GM12878 (cell line): ENCODE measurements around the gene CCDC112. TPM values are rescaled to one million over a fixed set of nuclear protein-coding genes. Genes with fewer than 3 reads are reported as not detected.

Source experiments
- ATAC-seq: fragments of 200-7000 bp; cut with Tn5 transposase; 3 replicates; pipeline ENCODE4 v1.9.1; 2020; ENCODE audit warnings: mild to moderate bottlenecking, moderate library complexity
- BruUV-seq: library from RNA; stranded (reverse); fragments of 400-500 nt; replicated peaks from 2 replicates; lab custom pipeline; 2021; lab: Mats Ljungman, UMichigan
- CTCF ChIA-PET: fragments of 300-600 bp; sonication (Branson Sonifier 250); formaldehyde crosslinking; extraction: SDS; loops from one replicate; lab custom pipeline; 2021; ENCODE audit warnings: inconsistent platforms; lab: Yijun Ruan, JAX
- POLR2A ChIA-PET: fragments of 350-600 bp; formaldehyde crosslinking; extraction: SDS; loops from one replicate; lab custom pipeline; 2021; ENCODE audit warnings: inconsistent platforms; lab: Charles Lee
- RAD21 ChIA-PET: fragments of 300-600 bp; sonication (Branson Sonifier 250); formaldehyde crosslinking; loops from one replicate; lab custom pipeline; 2023; ENCODE audit warnings: antibody characterized with exemption; ENCODE audit not compliant: unreplicated experiment; lab: Charles Lee
- SMC1A ChIA-PET: fragments of 300-600 bp; sonication (Branson Sonifier 250); formaldehyde crosslinking; loops from one replicate; lab custom pipeline; 2023; ENCODE audit not compliant: unreplicated experiment, uncharacterized antibody; lab: Charles Lee
- DNase-seq: peaks from one replicate; pipeline ENCODE4 v3.0.0-alpha.2; 2011; ENCODE audit warnings: low read depth, low spot score
- FAIRE-seq: peaks from 3 replicates; lab custom pipeline; 2011; peaks lifted over from hg19 to GRCh38; lab: Jason Lieb, UNC
- H2AFZ ChIP-seq: 2 replicates; pipeline ENCODE4 v1.6.0; 2011; ENCODE audit warnings: low read depth, low read length, control low read depth; ENCODE audit not compliant: control insufficient read depth
- H3K27ac ChIP-seq: 2 replicates; pipeline ENCODE4 v1.5.1; 2011; ENCODE audit warnings: control low read depth; ENCODE audit not compliant: control insufficient read depth, insufficient read depth
- H3K27me3 ChIP-seq, 2 experiments: replicated peaks in 1 of 2; 2 replicates each; pipeline versions ENCODE4 v1.6.0 to v1.6.1; 2011; ENCODE audit warnings: low read length in 1 of 2; ENCODE audit not compliant: control insufficient read depth in 2 of 2, insufficient read depth in 2 of 2
- H3K36me3 ChIP-seq, 2 experiments: 2 replicates each; pipeline ENCODE4 v1.5.1; 2011; ENCODE audit warnings: low read length in 1 of 2; ENCODE audit not compliant: control insufficient read depth in 2 of 2, insufficient read depth in 2 of 2
- H3K4me1 ChIP-seq: 2 replicates; pipeline ENCODE4 v1.6.1; 2011; ENCODE audit warnings: mild to moderate bottlenecking, low read length, moderate library complexity, mixed read lengths; ENCODE audit not compliant: control insufficient read depth, insufficient read depth
- H3K4me2 ChIP-seq: 2 replicates; pipeline ENCODE4 v1.6.0; 2011; ENCODE audit warnings: control low read depth; ENCODE audit not compliant: control insufficient read depth, insufficient read depth
- H3K4me3 ChIP-seq: fragments of 200-600 bp; sonication (generic); 2 replicates; pipeline ENCODE4 v1.5.1; 2016
- H3K79me2 ChIP-seq: 2 replicates; pipeline ENCODE4 v1.6.0; 2011; ENCODE audit warnings: low read length; ENCODE audit not compliant: control insufficient read depth, insufficient read depth
- H3K9ac ChIP-seq: 2 replicates; pipeline ENCODE4 v1.8.0; 2011; ENCODE audit warnings: low read length, control low read depth, mixed read lengths; ENCODE audit not compliant: control insufficient read depth, insufficient read depth
- H3K9me3 ChIP-seq: replicated peaks from 3 replicates; pipeline ENCODE4 v1.5.1; 2011; ENCODE audit warnings: mild to moderate bottlenecking, low read length; ENCODE audit not compliant: control insufficient read depth, insufficient read depth
- H4K20me1 ChIP-seq: 2 replicates; pipeline ENCODE4 v1.6.0; 2011; ENCODE audit not compliant: control insufficient read depth, insufficient read depth
- PAX8 ChIP-seq: fragments of 450-650 bp; IDR thresholded peaks from 2 replicates; pipeline ENCODE4 v1.6.1; 2017; ENCODE audit warnings: mild to moderate bottlenecking, moderate library complexity
- RELA ChIP-seq: fragments of 450-650 bp; IDR thresholded peaks from 2 replicates; pipeline ENCODE4 v1.8.0; 2014; ENCODE audit warnings: borderline replicate concordance; ENCODE audit not compliant: partially characterized antibody
- SMC3 ChIP-seq: IDR thresholded peaks from 2 replicates; pipeline ENCODE4 v1.6.1; 2011; ENCODE audit warnings: low read length, improper control_type of control experiment, borderline replicate concordance
- SRF ChIP-seq, 2 experiments: IDR thresholded peaks; 2 replicates each; pipeline ENCODE4 v1.6.1; 2011; ENCODE audit warnings: low read depth in 2 of 2, low read length in 2 of 2, mild to moderate bottlenecking in 1 of 2, moderate library complexity in 1 of 2
- STAT3 ChIP-seq: IDR thresholded peaks from 2 replicates; pipeline ENCODE4 v1.6.1; 2011; ENCODE audit warnings: low read depth, low read length, improper control_type of control experiment
- ZNF622 ChIP-seq: fragments of 450-650 bp; IDR thresholded peaks from 2 replicates; pipeline ENCODE4 v1.6.1; 2017; ENCODE audit warnings: mild to moderate bottlenecking, inconsistent platforms
- ZSCAN29 ChIP-seq: fragments of 450-650 bp; IDR thresholded peaks from 2 replicates; pipeline ENCODE4 v1.6.1; 2017; ENCODE audit warnings: mild to moderate bottlenecking, moderate library complexity
- WGBS: methylation state at CpG from one replicate; pipeline ENCODE4 v1.1.6; 2016; ENCODE audit warnings: low lambda C conversion rate; ENCODE audit not compliant: insufficient replicate concordance, insufficient coverage; ENCODE audit errors: missing lambda C conversion rate; 5-methylcytosine and 5-hydroxymethylcytosine counted together
- in situ Hi-C: fragments of 300-500 bp; cut with MboI; formaldehyde crosslinking; loops from 9 replicates; pipeline ENCODE4 v1.14.3; 2018; ENCODE audit warnings: mixed read lengths
- intact Hi-C: fragments of 100-400 bp; cut with micrococcal nuclease; formaldehyde crosslinking; loops from one replicate; pipeline ENCODE4 v1.14.2; 2022; ENCODE audit not compliant: unreplicated experiment
- polyA plus RNA-seq, 11 experiments: library from polyadenylated mRNA; depleted of rRNA in 4 of 11; unstranded in 6 of 11; stranded (reverse) in 5 of 11; fragments of >200 nt; fragmentation: Nextera tagmentation in 4 of 11; fragmentation: Illumina TruSeq in 1 of 11; extraction: Ambion mirVana in 4 of 11; extraction: Trizol in 1 of 11; gene quantifications; 1 replicate in 1 of 11; 2 replicates in 10 of 11; pipeline versions ENCODE4 v1.2.1 to v1.2.3, GENCODE V29; 2011 to 2016; ENCODE audit warnings: inconsistent platforms in 2 of 11, missing spikeins in 2 of 11, low read depth in 1 of 11
- total RNA-seq, 4 experiments: library from RNA; depleted of rRNA in 3 of 4; stranded (reverse); fragments of >200 nt in 3 of 4; fragmentation: Illumina TruSeq in 1 of 4; extraction: Trizol in 1 of 4; gene quantifications; 2 replicates each; pipeline versions ENCODE4 v1.2.1 to v1.2.3, GENCODE V29; 2013 to 2021
- TF ChIP-seq, protein P1 (sequence below): fragments of 450-650 bp; conservative IDR thresholded peaks from 2 replicates; pipeline ENCODE4 v1.6.1; 2017; ENCODE audit warnings: mild to moderate bottlenecking, moderate library complexity
- TF ChIP-seq, protein P2 (sequence below): fragments of 450-650 bp; IDR thresholded peaks from 2 replicates; pipeline ENCODE4 v1.6.1; 2017; ENCODE audit warnings: mild to moderate bottlenecking, low read depth, inconsistent platforms; ENCODE audit not compliant: poor library complexity, severe bottlenecking

The CCDC112 gene
- total and polyA plus RNA-seq, 10 of the 15 experiments (the other 5 are each of a cell fraction or from before 2014, with no cell fraction given), result 0.12 to 2.0 (median 0.58) TPM

DNA sequence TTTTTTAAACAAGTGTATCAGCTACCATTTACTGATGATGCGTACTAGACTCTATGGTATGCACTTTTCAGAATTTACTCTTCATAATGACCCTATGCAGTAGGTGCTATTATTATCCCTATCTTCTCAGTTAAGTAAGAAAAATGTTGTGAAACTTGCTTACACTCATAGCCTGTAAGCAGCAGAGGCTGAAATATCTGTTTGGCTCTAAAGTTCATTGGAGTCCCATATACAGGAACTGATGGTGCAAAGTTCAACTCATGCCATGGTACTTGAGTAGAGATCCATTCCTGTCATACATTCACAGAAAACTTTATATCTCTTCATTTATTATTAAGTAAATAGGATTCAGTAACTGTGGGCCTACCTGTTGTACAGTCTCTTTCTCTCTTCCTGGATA, 41.4 kb upstream of the CCDC112 start:
- BruUV-seq, result no TSS peak
- ChIA-PET RAD21 (no interaction called here), SMC1A (interaction anchor here (0.6 kb wide), 1 partner anchor 75 kb away, joined by 3 read pairs; the partner anchor contains the start of gene PGGT1B)
- no peak overlapping the region for H3K9ac ChIP-seq
- no peaks in the 10 kb centered on the region for H3K9me3 ChIP-seq
- no peak for DNase-seq
- TF ChIP-seq SMC3 (no peak), RELA (no peak), PAX8 (no peak), STAT3 (no peak), ZSCAN29 (no peak), ZNF622 (no peak), SRF (IDR thresholded peaks at IDR 0.05; ENCODE audit: low read depth in 2 of 2, low read length in 2 of 2) (no peak)
- TF ChIP-seq, protein P1, sequence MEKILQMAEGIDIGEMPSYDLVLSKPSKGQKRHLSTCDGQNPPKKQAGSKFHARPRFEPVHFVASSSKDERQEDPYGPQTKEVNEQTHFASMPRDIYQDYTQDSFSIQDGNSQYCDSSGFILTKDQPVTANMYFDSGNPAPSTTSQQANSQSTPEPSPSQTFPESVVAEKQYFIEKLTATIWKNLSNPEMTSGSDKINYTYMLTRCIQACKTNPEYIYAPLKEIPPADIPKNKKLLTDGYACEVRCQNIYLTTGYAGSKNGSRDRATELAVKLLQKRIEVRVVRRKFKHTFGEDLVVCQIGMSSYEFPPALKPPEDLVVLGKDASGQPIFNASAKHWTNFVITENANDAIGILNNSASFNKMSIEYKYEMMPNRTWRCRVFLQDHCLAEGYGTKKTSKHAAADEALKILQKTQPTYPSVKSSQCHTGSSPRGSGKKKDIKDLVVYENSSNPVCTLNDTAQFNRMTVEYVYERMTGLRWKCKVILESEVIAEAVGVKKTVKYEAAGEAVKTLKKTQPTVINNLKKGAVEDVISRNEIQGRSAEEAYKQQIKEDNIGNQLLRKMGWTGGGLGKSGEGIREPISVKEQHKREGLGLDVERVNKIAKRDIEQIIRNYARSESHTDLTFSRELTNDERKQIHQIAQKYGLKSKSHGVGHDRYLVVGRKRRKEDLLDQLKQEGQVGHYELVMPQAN, result no peak
- TF ChIP-seq, protein P2, sequence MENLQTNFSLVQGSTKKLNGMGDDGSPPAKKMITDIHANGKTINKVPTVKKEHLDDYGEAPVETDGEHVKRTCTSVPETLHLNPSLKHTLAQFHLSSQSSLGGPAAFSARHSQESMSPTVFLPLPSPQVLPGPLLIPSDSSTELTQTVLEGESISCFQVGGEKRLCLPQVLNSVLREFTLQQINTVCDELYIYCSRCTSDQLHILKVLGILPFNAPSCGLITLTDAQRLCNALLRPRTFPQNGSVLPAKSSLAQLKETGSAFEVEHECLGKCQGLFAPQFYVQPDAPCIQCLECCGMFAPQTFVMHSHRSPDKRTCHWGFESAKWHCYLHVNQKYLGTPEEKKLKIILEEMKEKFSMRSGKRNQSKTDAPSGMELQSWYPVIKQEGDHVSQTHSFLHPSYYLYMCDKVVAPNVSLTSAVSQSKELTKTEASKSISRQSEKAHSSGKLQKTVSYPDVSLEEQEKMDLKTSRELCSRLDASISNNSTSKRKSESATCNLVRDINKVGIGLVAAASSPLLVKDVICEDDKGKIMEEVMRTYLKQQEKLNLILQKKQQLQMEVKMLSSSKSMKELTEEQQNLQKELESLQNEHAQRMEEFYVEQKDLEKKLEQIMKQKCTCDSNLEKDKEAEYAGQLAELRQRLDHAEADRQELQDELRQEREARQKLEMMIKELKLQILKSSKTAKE, result no peak
- TF ChIP-seq, all 136 proteins: peak for 0
- Histone ChIP-seq H3K27ac (no peak overlapping the region), H3K4me2 (no peak overlapping the region), H2AFZ (no peak overlapping the region), H3K36me3 (no peaks in the 10 kb centered on the region), H3K27me3 (no peaks in the 10 kb centered on the region), H3K79me2 (no peaks in the 10 kb centered on the region), H4K20me1 (no peaks in the 10 kb centered on the region), H3K4me1 (no peaks in the 10 kb centered on the region), H3K4me3 (no peak overlapping the region)
- WGBS, result 6% methylated on average over 1 of the region's 1 CpG
- FAIRE-seq (no peak), ATAC-seq (no peak)
- POLR2A ChIA-PET, result no interaction called here
- intact Hi-C loops, result no loop called here
- CTCF ChIA-PET, result interaction anchor here (1.0 to 1.2 kb wide), 2 partner anchors 28 to 29 kb away, joined by 3 read pairs; no protein-coding TSS in a partner anchor
- in situ Hi-C loops, result no loop called here
